HG03064 (cell line): Measurements from ENCODE around the gene LDLRAD4.

ENCODE experiments used
- ATAC-seq: cut with Tn5 transposase; IDR thresholded peaks from one replicate; pipeline ENCODE4 v1.9.1; 2021; ENCODE audit warnings: low read depth; ENCODE audit not compliant: unreplicated experiment

The LDLRAD4 gene

GRCh38 chr18:13201292-13201691, 17.3 kb upstream of the LDLRAD4 start:
- ATAC-seq, result no peak

GRCh38 chr18:13202571-13202970, 16.0 kb upstream of the LDLRAD4 start:
- ATAC-seq, result no peak

- ATAC-seq, result no peak
These were observed 12.3 kb upstream of the LDLRAD4 start for GRCh38 chr18:13206301-13206700.

GRCh38 chr18:13207294-13207693, 11.3 kb upstream of the LDLRAD4 start:
- no peak for ATAC-seq

GRCh38 chr18:13211534-13211933, 7.0 kb upstream of the LDLRAD4 start:
- ATAC-seq, result no peak

GRCh38 chr18:13213036-13213795, 5.3 kb upstream of the LDLRAD4 start:
- no peak for ATAC-seq

- ATAC-seq, result no peak
These were observed 4.0 kb upstream of the LDLRAD4 start for GRCh38 chr18:13214609-13215008.

- ATAC-seq, result no peak
These were observed 2.4 kb upstream of the LDLRAD4 start for GRCh38 chr18:13216092-13216582.

- ATAC-seq, result no peak
These were observed 1.7 kb upstream of the LDLRAD4 start for GRCh38 chr18:13216711-13217465.

GRCh38 chr18:13217466-13217961, 1.0 kb upstream of the LDLRAD4 start:
- ATAC-seq, result no peak

GRCh38 chr18:13217971-13218367, 591 bp upstream of the LDLRAD4 start:
- no peak for ATAC-seq

GRCh38 chr18:13218997-13219396, 437 bp downstream of the LDLRAD4 start:
- no peak for ATAC-seq

- no peak for ATAC-seq
These were observed 1.1 kb downstream of the LDLRAD4 start for GRCh38 chr18:13219593-13220159.

GRCh38 chr18:13220361-13220991, 1.9 kb downstream of the LDLRAD4 start:
- no peak for ATAC-seq

- no peak for ATAC-seq
These were observed 3.6 kb downstream of the LDLRAD4 start for GRCh38 chr18:13221869-13222855.

- no peak for ATAC-seq
These were observed 4.3 kb downstream of the LDLRAD4 start for GRCh38 chr18:13222856-13223281.

GRCh38 chr18:13223311-13224143, 5.0 kb downstream of the LDLRAD4 start:
- no peak for ATAC-seq

GRCh38 chr18:13225261-13225660, 6.7 kb downstream of the LDLRAD4 start:
- no peak for ATAC-seq
